Chondrocyte (in vitro differentiated cells): ENCODE results near the gene EDN1. TPM values are rescaled to one million over a fixed set of nuclear protein-coding genes. Genes with fewer than 3 reads are reported as not detected.

Experiments used
- DNase-seq: peaks from one replicate; pipeline ENCODE4 v3.0.0; 2021; ENCODE audit warnings: mixed read lengths, low spot score
- H3K27ac Mint-ChIP-seq: one replicate; pipeline ENCODE4 v1.8.0; 2021; ENCODE audit warnings: mild to moderate bottlenecking, moderate library complexity, mixed read lengths; ENCODE audit not compliant: unreplicated experiment
- H3K27me3 Mint-ChIP-seq: 2 replicates; pipeline ENCODE4 v1.8.0; 2021; ENCODE audit warnings: low read depth, mixed read lengths
- H3K36me3 Mint-ChIP-seq: 2 replicates; pipeline ENCODE4 v1.8.0; 2021; ENCODE audit warnings: low read depth, mixed read lengths
- H3K4me1 Mint-ChIP-seq: 2 replicates; pipeline ENCODE4 v1.8.0; 2021; ENCODE audit warnings: low read depth, mild to moderate bottlenecking, mixed read lengths
- H3K4me3 Mint-ChIP-seq: one replicate; pipeline ENCODE4 v1.8.0; 2021; ENCODE audit warnings: mild to moderate bottlenecking, moderate library complexity, mixed read lengths; ENCODE audit not compliant: unreplicated experiment
- H3K9me3 Mint-ChIP-seq: 2 replicates; pipeline ENCODE4 v1.8.0; 2021; ENCODE audit warnings: low read depth, mixed read lengths
- CTCF ChIP-seq: fragments of 200-600 bp; sonication (generic); IDR thresholded peaks from 2 replicates; pipeline ENCODE4 v1.5.0; 2021; ENCODE audit warnings: antibody characterized with exemption, mild to moderate bottlenecking, moderate library complexity
- total RNA-seq: library from RNA; stranded (reverse); gene quantifications from 3 replicates; pipeline ENCODE4 v1.2.1, GENCODE V29; 2021

EDN1 gene
- total RNA-seq, 1 donor from 2014 or later = 16.9 TPM

DNA sequence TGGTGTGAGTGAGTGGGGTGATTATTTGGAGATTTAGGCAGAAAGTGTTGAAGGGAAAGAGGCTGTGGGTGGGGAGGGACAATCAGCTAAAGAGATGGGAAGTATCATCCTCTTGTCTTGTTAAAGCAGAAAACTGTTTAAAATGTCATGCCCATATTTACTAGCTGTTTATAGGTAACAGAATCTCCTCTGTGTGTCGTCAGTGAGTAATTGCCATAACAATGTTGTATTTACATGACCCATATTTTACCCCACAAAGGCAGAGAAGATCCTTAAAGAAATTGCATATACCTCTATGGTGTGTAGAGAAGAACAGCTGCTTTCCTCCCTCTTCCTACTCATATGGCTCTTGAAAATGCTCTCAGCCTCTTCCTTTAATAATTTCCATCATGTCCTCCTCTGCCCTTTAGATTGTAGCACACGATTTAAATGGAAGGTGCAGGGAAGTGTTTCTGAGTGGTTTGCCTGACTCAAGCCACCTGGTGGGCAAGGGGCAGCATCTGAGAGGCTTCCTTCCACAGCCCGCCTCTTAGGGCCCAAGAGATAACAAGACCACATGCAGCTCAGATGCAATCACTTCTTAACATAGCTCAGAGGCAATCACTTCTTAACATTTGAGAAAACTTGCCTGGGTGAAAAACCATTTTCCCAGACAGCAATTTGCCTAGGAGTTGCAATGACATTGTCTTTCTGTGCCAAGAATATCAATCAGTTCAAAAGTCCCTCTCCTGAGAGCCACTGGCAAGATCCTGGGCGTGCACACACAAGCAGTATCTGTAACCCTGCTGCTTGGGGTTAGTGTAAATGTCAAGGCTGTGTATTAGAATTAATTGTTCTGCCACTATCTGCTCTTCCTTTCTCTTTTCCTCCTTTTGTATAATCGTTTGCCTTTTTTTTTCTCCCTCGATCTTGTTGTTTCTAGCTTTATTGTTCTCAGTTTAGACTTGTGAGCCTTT, 44.1 kb upstream of the EDN1 start:
- Mint-ChIP-seq H3K36me3 (no peaks in the 10 kb centered on the region), H3K27ac (no peak overlapping the region), H3K27me3 (no peaks in the 10 kb centered on the region), H3K4me1 (peaks cover 7% of the 10 kb centered on the region), H3K9me3 (no peaks in the 10 kb centered on the region), H3K4me3 (no peak overlapping the region)
- no peak for TF ChIP-seq CTCF
- DNase-seq = no peak

DNA sequence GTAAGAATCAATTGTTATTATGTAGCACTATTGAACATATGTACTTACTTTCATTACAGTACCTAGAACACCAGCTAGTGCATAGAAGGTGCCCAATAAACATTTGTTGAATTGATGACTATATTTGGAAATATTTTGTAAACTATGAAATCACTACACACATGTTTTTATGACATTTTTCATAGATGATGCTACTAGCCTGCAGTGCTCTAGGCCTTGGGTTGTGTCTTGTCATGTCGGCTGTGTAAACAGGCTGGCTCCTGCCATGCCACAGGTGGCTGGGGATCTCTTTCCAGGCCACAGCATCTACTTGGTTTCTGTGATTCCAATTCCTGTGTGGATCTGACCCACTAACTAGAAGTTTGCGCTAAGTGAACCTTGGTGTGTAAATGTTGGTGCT, 43.3 kb upstream of the EDN1 start:
- H3K27ac Mint-ChIP-seq = no peak overlapping the region
- TF ChIP-seq CTCF = no peak
- H3K36me3 Mint-ChIP-seq = no peaks in the 10 kb centered on the region
- H3K27me3 Mint-ChIP-seq = no peaks in the 10 kb centered on the region
- no peaks in the 10 kb centered on the region for H3K9me3 Mint-ChIP-seq
- H3K4me3 Mint-ChIP-seq = no peak overlapping the region
- no peak for DNase-seq
- peaks cover 7% of the 10 kb centered on the region for H3K4me1 Mint-ChIP-seq

GRCh38 chr6:12249541-12250382, 40.4 kb upstream of the EDN1 start:
- H3K27ac Mint-ChIP-seq = no peak overlapping the region
- no peak overlapping the region for H3K4me3 Mint-ChIP-seq
- no peak for TF ChIP-seq CTCF
- H3K36me3 Mint-ChIP-seq = no peaks in the 10 kb centered on the region
- H3K27me3 Mint-ChIP-seq = no peaks in the 10 kb centered on the region
- peaks cover 7% of the 10 kb centered on the region for H3K4me1 Mint-ChIP-seq
- no peaks in the 10 kb centered on the region for H3K9me3 Mint-ChIP-seq
- DNase-seq = no peak

- no peak for DNase-seq
- no peak for TF ChIP-seq CTCF
Observed at GRCh38 chr6:12250383-12250770, 39.8 kb upstream of the EDN1 start.

DNA sequence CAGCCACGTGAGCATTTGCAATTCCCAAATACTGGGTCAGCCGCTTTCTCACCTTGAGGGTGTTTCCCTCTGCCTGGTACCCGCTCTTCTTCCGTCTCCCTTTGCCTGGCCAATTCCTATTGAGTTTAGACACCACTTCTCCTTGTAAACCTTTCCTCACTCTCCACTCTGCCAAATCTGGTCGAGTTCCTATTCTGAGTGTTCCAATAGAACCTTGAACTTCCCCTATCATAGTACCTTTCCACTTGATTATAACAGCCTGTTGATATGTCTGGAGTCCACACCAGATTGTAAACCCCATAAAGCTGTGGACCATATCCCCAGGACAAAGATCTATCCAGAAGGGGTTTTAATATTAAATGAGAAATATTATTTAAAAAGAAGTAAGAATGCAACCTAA, 36.0 kb upstream of the EDN1 start:
- Mint-ChIP-seq H3K4me1 (no peaks in the 10 kb centered on the region), H3K4me3 (no peak overlapping the region), H3K27ac (no peak overlapping the region), H3K9me3 (no peaks in the 10 kb centered on the region), H3K36me3 (no peaks in the 10 kb centered on the region), H3K27me3 (no peaks in the 10 kb centered on the region)
- TF ChIP-seq CTCF = no peak
- DNase-seq = no peak

More at GRCh38 chr6:12250383-12250770, 39.8 kb upstream of the EDN1 start:
- Mint-ChIP-seq H3K27me3 (no peaks in the 10 kb centered on the region), H3K36me3 (no peaks in the 10 kb centered on the region), H3K27ac (no peak overlapping the region), H3K4me3 (no peak overlapping the region), H3K4me1 (peaks cover 7% of the 10 kb centered on the region), H3K9me3 (no peaks in the 10 kb centered on the region)
